A673 (cell line): ENCODE measurements around the gene PLB1.

Source experiments
- CTCF ChIP-seq: fragments of 300-800, 200-600 bp; sonication (generic); conservative IDR thresholded peaks from 2 replicates; pipeline ENCODE4 v1.5.1; 2017; ENCODE audit warnings: low read depth, mild to moderate bottlenecking, antibody characterized with exemption, low read length, moderate library complexity, mixed read lengths
- EZH2 ChIP-seq: fragments of 200-600 bp; sonication (generic); IDR thresholded peaks from 2 replicates; pipeline ENCODE4 v1.6.1; 2017; ENCODE audit warnings: borderline replicate concordance, low read depth, mild to moderate bottlenecking, mixed read lengths, antibody characterized with exemption, low read length; ENCODE audit not compliant: poor library complexity, severe bottlenecking

- TF ChIP-seq CTCF, result no peak
- TF ChIP-seq EZH2, result no peak
These were observed 191.3 kb downstream of the PLB1 start for GRCh38 chr2:28687171-28687570.
